ENCODE measurements around the gene RASSF7.

- TF ChIP-seq CTCF (IDR thresholded peaks at IDR 0.05) (no peak), RNF2 (IDR thresholded peaks at IDR 0.05; ENCODE audit: borderline replicate concordance, low read depth) (no peak), REST (IDR thresholded peaks at IDR 0.05) (no peak), SMC3 (IDR thresholded peaks at IDR 0.05) (no peak), RAD21 (conservative IDR thresholded peaks at IDR 0.05 in 1 of 2, IDR thresholded peaks at IDR 0.05 in 1 of 2) (no peak), RFX5 (IDR thresholded peaks at IDR 0.05) (no peak), POLR2AphosphoS2 (conservative IDR thresholded peaks at IDR 0.05; ENCODE audit: low read length) (no peak), KDM1A (IDR thresholded peaks at IDR 0.05; ENCODE audit: low read depth) (no peak), ZFP36 (IDR thresholded peaks at IDR 0.05; ENCODE audit: borderline replicate concordance, partially characterized antibody) (no peak), EHMT2 (IDR thresholded peaks at IDR 0.05; ENCODE audit: low read depth) (no peak), HOXA7 (CRISPR knock-in tag; IDR thresholded peaks at IDR 0.05) (no peak), TP53 (CRISPR knock-in tag; IDR thresholded peaks at IDR 0.05) (no peak), MAX (IDR thresholded peaks at IDR 0.05) (no peak), HDAC2 (IDR thresholded peaks at IDR 0.05) (no peak)
Observed at GRCh38 chr11:541433-541885, 19.3 kb upstream of the RASSF7 start.
